ENCODE measurements around the gene RNU5B-1.

DNA sequence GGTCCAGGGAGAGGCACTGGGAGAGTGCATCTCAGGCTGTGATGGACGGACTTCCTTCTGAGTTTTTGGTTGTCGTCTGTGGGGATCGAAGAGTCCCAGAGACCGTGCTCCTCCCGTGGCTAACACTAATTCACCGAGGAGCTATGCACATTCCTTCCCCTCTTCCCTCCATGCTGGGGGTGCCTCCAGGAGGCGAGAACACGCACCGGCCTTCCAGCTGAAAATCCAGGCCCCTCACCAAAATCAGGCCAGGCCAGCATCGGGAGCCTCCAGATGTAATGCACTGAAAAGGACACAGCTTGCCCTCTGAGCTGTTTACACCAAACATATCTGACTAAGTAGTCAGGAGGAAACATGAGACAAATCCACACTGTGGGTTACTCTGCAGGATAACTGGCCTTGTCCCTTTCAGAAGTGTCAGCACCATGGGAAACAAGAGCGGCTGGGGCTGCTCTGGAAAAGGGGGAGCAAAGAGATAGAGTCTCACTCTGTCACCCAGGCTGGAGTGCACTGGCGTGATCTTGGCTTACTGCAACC lies 5.5 kb downstream of the RNU5B-1 start:
- TF ChIP-seq POLR2A (IDR thresholded peaks at IDR 0.05) (no peak), POLR2AphosphoS5 (IDR thresholded peaks at IDR 0.05) (no peak)
- TF ChIP-seq, protein P1, sequence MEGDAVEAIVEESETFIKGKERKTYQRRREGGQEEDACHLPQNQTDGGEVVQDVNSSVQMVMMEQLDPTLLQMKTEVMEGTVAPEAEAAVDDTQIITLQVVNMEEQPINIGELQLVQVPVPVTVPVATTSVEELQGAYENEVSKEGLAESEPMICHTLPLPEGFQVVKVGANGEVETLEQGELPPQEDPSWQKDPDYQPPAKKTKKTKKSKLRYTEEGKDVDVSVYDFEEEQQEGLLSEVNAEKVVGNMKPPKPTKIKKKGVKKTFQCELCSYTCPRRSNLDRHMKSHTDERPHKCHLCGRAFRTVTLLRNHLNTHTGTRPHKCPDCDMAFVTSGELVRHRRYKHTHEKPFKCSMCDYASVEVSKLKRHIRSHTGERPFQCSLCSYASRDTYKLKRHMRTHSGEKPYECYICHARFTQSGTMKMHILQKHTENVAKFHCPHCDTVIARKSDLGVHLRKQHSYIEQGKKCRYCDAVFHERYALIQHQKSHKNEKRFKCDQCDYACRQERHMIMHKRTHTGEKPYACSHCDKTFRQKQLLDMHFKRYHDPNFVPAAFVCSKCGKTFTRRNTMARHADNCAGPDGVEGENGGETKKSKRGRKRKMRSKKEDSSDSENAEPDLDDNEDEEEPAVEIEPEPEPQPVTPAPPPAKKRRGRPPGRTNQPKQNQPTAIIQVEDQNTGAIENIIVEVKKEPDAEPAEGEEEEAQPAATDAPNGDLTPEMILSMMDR (IDR thresholded peaks at IDR 0.05 in 8 of 11, conservative IDR thresholded peaks at IDR 0.05 in 3 of 11): no peak

All from spleen (tissue), 7 donors.